A673 (cell line): ENCODE data around the gene LPIN3.

Experiments
- CTCF ChIP-seq: fragments of 300-800, 200-600 bp; sonication (generic); conservative IDR thresholded peaks from 2 replicates; pipeline ENCODE4 v1.5.1; 2017; ENCODE audit warnings: low read depth, mild to moderate bottlenecking, antibody characterized with exemption, low read length, moderate library complexity, mixed read lengths
- EZH2 ChIP-seq: fragments of 200-600 bp; sonication (generic); IDR thresholded peaks from 2 replicates; pipeline ENCODE4 v1.6.1; 2017; ENCODE audit warnings: borderline replicate concordance, low read depth, mild to moderate bottlenecking, mixed read lengths, antibody characterized with exemption, low read length; ENCODE audit not compliant: poor library complexity, severe bottlenecking

GRCh38 chr20:41370176-41370575, 29.6 kb downstream of the LPIN3 start:
- TF ChIP-seq CTCF (no peak), EZH2 (no peak)
